ENCODE results near the gene GREB1. TPM values are rescaled to one million over a fixed set of nuclear protein-coding genes. Genes with fewer than 3 reads are reported as not detected.

Gene GREB1
- total and polyA plus RNA-seq, 2 of the 13 experiments (the other 11 are each of a cell fraction or from before 2014, with no cell fraction given): 31.3 to 61.2 TPM

GRCh38 chr2:11656671-11657101, 122.8 kb downstream of the GREB1 start:
- Histone ChIP-seq H3K4me1 (ENCODE audit: insufficient read depth, low read length) (peaks cover 19% of the 10 kb centered on the region), H3K9ac (ENCODE audit: insufficient read depth, low read depth, low read length) (no peak overlapping the region), H3K27me3 (ENCODE audit: control insufficient read depth in 1 of 2, insufficient read depth in 2 of 2, low read length in 2 of 2) (peaks cover 7 to 66% of the 10 kb centered on the region in 2 experiments; a peak in 4 of 5 replicates), H3K79me2 (ENCODE audit: insufficient read depth, low read length) (no peaks in the 10 kb centered on the region), H3K4me2 (ENCODE audit: low read depth, low read length) (no peak overlapping the region), H3K9me3 (ENCODE audit: low read length) (no peaks in the 10 kb centered on the region), H3K27ac (ENCODE audit: extremely low read length, insufficient read depth, low read length) (no peak overlapping the region), H4K20me1 (ENCODE audit: insufficient read depth, low read length) (no peaks in the 10 kb centered on the region), H3K36me3 (replicated peaks in 1 of 2; ENCODE audit: control insufficient read depth in 1 of 2, insufficient read depth in 2 of 2, low read length in 2 of 2) (no peaks in the 10 kb centered on the region), H3K4me3 (replicated peaks in 1 of 3; ENCODE audit: insufficient read depth in 1 of 3, low read depth in 2 of 3, low read length in 3 of 3) (peak overlapping the region in 1 of 3 experiments; percentile 11; a peak in 1 of 6 replicates), H2AFZ (ENCODE audit: low read length) (no peak overlapping the region)
- BruUV-seq (replicated peaks): no TSS peak
- FAIRE-seq (no peak), DNase-seq (ENCODE audit: low spot score) (no peak), ATAC-seq (peak; percentile 65)
- POLR2A ChIA-PET: no interaction called here
- in situ Hi-C loops (cut with HindIII; ENCODE audit: extremely low pct_ligation_motif_present, low pct_unique_long_range_greater_than_20kb): no loop called here
- CTCF ChIA-PET (ENCODE audit: low intra/inter-chr PET ratio, low total read pairs): no interaction called here
- intact Hi-C loops (cut with micrococcal nuclease; ENCODE audit: unreplicated experiment): no loop called here
- WGBS (ENCODE audit: low lambda C conversion rate): 37% methylated on average over 18 of the region's 31 CpGs
- TF ChIP-seq CBX1 (IDR thresholded peaks at IDR 0.05; ENCODE audit: low read depth) (no peak), ZNF737 (CRISPR knock-in tag; IDR thresholded peaks at IDR 0.05; ENCODE audit: borderline replicate concordance) (no peak), ZBTB37 (CRISPR knock-in tag; IDR thresholded peaks at IDR 0.05) (no peak), ARNT2 (CRISPR knock-in tag; IDR thresholded peaks at IDR 0.05; ENCODE audit: low read depth) (no peak), MTF2 (CRISPR knock-in tag; IDR thresholded peaks at IDR 0.05; ENCODE audit: borderline replicate concordance) (no peak), THAP7 (CRISPR knock-in tag; IDR thresholded peaks at IDR 0.05) (no peak), KDM3A (CRISPR knock-in tag; IDR thresholded peaks at IDR 0.05; ENCODE audit: low read depth) (no peak), ZFP90 (CRISPR knock-in tag; IDR thresholded peaks at IDR 0.05; ENCODE audit: borderline replicate concordance) (no peak), GFI1 (CRISPR knock-in tag; IDR thresholded peaks at IDR 0.05; ENCODE audit: borderline replicate concordance) (no peak), FOXA3 (CRISPR knock-in tag; IDR thresholded peaks at IDR 0.05) (no peak), SKIL (CRISPR knock-in tag; IDR thresholded peaks at IDR 0.05; ENCODE audit: borderline replicate concordance) (no peak), ZXDC (CRISPR knock-in tag; IDR thresholded peaks at IDR 0.05) (no peak), TRAFD1 (CRISPR knock-in tag; IDR thresholded peaks at IDR 0.05; ENCODE audit: borderline replicate concordance) (no peak), SIX4 (CRISPR knock-in tag; IDR thresholded peaks at IDR 0.05) (no peak), GPBP1L1 (CRISPR knock-in tag; IDR thresholded peaks at IDR 0.05) (no peak)

Measured in HepG2 (cell line).